ENCODE data around the gene LRRC4B.

- no peak for TF ChIP-seq EZH2 (IDR thresholded peaks at IDR 0.05; ENCODE audit: low read length)
- no peak for TF ChIP-seq CTCF (optimal IDR thresholded peaks at IDR 0.05 in 1 of 3, IDR thresholded peaks at IDR 0.05 in 1 of 3, conservative IDR thresholded peaks at IDR 0.05 in 1 of 3; ENCODE audit: extremely low read depth in 1 of 3, insufficient read depth in 2 of 3, low read length in 3 of 3)
Measured at GRCh38 chr19:50557009-50557613, 11.1 kb downstream of the LRRC4B start.
